ENCODE results near the gene PIK3C3. TPM values are rescaled to one million over a fixed set of nuclear protein-coding genes. Genes with fewer than 3 reads are reported as not detected.

Gene PIK3C3
- total RNA-seq, 2 experiments from 2014 or later = 52.6 to 62.1 TPM

DNA sequence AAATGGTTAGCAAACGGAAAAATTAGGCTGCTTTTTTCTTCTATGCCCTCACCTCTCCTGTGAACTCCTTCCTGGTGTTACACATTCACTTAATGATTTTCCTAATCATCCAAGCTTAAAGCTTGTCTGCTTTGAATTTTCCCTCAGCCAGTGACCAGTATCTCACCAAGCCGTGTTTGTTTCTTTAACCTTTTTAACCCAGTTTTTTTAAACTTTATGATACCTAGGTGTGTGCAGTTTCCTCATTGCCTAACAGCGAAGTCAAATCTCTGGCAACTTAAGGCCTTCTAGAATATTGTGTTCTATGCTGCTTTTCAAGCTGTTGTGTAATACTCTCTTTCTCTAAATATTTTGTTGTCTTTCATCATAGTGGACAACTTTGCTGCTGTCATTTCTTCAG, 113.0 kb downstream of the PIK3C3 start:
- ATAC-seq = no peak
- no peak for DNase-seq
- TF ChIP-seq, protein P1, sequence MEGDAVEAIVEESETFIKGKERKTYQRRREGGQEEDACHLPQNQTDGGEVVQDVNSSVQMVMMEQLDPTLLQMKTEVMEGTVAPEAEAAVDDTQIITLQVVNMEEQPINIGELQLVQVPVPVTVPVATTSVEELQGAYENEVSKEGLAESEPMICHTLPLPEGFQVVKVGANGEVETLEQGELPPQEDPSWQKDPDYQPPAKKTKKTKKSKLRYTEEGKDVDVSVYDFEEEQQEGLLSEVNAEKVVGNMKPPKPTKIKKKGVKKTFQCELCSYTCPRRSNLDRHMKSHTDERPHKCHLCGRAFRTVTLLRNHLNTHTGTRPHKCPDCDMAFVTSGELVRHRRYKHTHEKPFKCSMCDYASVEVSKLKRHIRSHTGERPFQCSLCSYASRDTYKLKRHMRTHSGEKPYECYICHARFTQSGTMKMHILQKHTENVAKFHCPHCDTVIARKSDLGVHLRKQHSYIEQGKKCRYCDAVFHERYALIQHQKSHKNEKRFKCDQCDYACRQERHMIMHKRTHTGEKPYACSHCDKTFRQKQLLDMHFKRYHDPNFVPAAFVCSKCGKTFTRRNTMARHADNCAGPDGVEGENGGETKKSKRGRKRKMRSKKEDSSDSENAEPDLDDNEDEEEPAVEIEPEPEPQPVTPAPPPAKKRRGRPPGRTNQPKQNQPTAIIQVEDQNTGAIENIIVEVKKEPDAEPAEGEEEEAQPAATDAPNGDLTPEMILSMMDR (IDR thresholded peaks at IDR 0.05) = no peak
- ChIA-PET POLR2A (no interaction called here), CTCF (interaction anchor here (1.2 to 10.4 kb wide), 4 partner anchors 16 to 51 kb away, joined by 3 to 69 read pairs (median 6); no protein-coding TSS in a partner anchor)
- H3K27me3 Mint-ChIP-seq = no peaks in the 10 kb centered on the region
- H3K36me3 Mint-ChIP-seq (ENCODE audit: low read depth) = peaks cover 43% of the 10 kb centered on the region
- intact Hi-C loops (cut with micrococcal nuclease) = no loop called here
- H3K4me1 Mint-ChIP-seq (ENCODE audit: low read depth) = no peaks in the 10 kb centered on the region
- H3K4me3 Mint-ChIP-seq = no peak overlapping the region
- H3K27ac Mint-ChIP-seq = no peak overlapping the region
- H3K9me3 Mint-ChIP-seq = no peaks in the 10 kb centered on the region

DNA sequence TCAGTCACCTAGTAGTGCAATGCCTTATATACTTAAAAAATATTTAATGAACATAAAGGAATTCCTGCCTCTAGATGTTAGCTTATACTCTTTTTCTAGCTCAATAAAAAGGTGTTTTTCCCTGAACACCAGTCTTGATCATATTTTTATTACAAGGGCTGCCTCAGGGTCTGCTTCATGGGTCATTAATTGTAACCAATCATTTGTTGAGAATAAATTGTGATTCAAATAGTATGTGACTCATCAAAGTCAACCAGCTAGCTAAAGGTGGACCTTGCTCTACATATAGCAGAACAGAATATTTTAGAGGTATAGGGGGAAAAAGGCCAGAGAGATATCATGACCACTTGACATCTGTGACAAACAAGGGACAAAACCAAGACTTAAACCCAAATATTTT, 114.0 kb downstream of the PIK3C3 start:
- ChIA-PET POLR2A (no interaction called here), CTCF (interaction anchor here (1.2 to 10.4 kb wide), 4 partner anchors 17 to 52 kb away, joined by 3 to 69 read pairs (median 6); no protein-coding TSS in a partner anchor)
- Mint-ChIP-seq H3K27me3 (no peaks in the 10 kb centered on the region), H3K9me3 (no peaks in the 10 kb centered on the region), H3K36me3 (ENCODE audit: low read depth) (peaks cover 47% of the 10 kb centered on the region), H3K4me1 (ENCODE audit: low read depth) (no peaks in the 10 kb centered on the region), H3K27ac (no peak overlapping the region), H3K4me3 (no peak overlapping the region)
- no peak for DNase-seq
- intact Hi-C loops (cut with micrococcal nuclease) = no loop called here
- no peak for ATAC-seq
- TF ChIP-seq, protein P1 (IDR thresholded peaks at IDR 0.05) = no peak

DNA sequence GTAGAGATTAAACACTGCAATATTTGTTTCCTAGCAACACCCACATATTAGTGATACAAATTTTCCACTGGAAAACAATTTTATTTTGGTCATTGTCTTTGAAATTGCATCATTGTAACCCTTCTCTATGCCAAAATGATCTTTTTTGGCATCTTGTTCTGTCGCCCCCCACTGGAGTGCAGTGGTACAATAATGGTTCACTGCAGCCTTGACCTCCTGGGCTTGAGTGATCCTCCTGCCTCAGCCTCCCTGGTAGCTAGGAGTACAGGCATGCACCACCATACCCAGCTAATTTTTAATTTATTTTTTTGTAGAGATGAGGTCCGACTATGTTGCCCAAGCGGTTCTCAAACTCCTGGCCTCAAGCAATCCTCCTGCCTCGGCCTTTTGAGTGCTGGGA, 117.4 kb downstream of the PIK3C3 start:
- peak; percentile 7 for DNase-seq

DNA sequence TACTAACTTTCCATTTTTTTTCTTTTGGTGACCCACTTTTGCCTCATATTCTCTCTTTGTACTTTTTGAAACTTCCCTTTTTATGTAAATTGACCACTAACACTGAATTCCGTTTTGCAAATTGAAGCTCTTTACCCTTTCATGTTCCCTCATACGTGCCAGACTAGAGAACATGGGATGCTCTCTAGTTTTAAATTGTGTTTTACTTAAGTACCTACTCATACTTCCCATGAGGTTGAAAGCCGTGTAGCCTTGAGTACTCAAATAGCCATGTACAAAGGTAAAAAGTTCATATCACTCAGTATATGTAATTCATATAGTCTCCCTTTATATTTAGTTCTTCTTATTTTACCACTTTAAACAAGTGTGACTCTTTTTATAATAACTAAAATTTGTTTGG, 119.7 kb downstream of the PIK3C3 start:
- ChIA-PET CTCF (interaction anchor here (1.0 to 10.4 kb wide), 2 partner anchors 22 to 39 kb away, joined by 3 to 69 read pairs; no protein-coding TSS in a partner anchor), POLR2A (no interaction called here)
- Mint-ChIP-seq H3K36me3 (ENCODE audit: low read depth) (peaks cover 47% of the 10 kb centered on the region), H3K9me3 (no peaks in the 10 kb centered on the region), H3K27ac (no peak overlapping the region), H3K4me3 (no peak overlapping the region), H3K27me3 (no peaks in the 10 kb centered on the region), H3K4me1 (ENCODE audit: low read depth) (peaks cover 2% of the 10 kb centered on the region)
- intact Hi-C loops (cut with micrococcal nuclease) = no loop called here
- DNase-seq (no peak), ATAC-seq (no peak)
- TF ChIP-seq, protein P1 (IDR thresholded peaks at IDR 0.05) = no peak

More for the DNA sequence above, 117.4 kb downstream of the PIK3C3 start:
- Mint-ChIP-seq H3K27me3 (no peaks in the 10 kb centered on the region), H3K4me1 (ENCODE audit: low read depth) (peaks cover 2% of the 10 kb centered on the region), H3K27ac (no peak overlapping the region), H3K9me3 (no peaks in the 10 kb centered on the region), H3K36me3 (ENCODE audit: low read depth) (peaks cover 50% of the 10 kb centered on the region), H3K4me3 (no peak overlapping the region)
- intact Hi-C loops (cut with micrococcal nuclease) = no loop called here
- ATAC-seq = no peak
- ChIA-PET CTCF (interaction anchor here (0.7 to 10.4 kb wide), 7 partner anchors 9 to 53 kb away, joined by 3 to 69 read pairs (median 3); no protein-coding TSS in a partner anchor), POLR2A (interaction anchor here (0.9 kb wide), 1 partner anchor 10 kb away, joined by 3 read pairs; no protein-coding TSS in a partner anchor)
- TF ChIP-seq, protein P1 (IDR thresholded peaks at IDR 0.05) = peak; percentile 14

DNA sequence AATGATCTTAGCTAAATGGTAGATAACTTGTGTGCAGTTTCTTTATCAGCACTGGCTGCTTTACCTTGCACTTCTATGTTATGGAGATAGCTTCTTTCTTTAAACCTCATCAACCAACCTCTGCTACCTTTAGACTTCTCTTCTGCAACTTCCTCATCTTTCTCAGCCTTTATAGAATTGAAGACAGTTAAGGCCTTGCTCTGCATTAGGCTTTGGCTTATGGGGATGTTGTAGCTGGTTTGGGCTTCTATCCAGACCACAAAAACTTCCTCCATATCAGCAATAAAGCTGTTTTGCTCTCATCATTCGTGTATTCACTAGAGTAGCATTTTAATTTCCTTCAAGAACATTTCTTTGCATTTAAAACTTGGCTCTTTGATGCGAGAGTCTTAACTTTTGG, 123.7 kb downstream of the PIK3C3 start:
- POLR2A ChIA-PET = no interaction called here
- TF ChIP-seq, protein P1 (IDR thresholded peaks at IDR 0.05) = no peak
- H3K27ac Mint-ChIP-seq = no peak overlapping the region

More for the DNA sequence above, 123.7 kb downstream of the PIK3C3 start:
- CTCF ChIA-PET = interaction anchor here (1.1 to 1.6 kb wide), 3 partner anchors 25 to 50 kb away, joined by 4 to 5 read pairs (median 5); no protein-coding TSS in a partner anchor
- peaks cover 46% of the 10 kb centered on the region for H3K36me3 Mint-ChIP-seq (ENCODE audit: low read depth)
- DNase-seq (no peak), ATAC-seq (no peak)
- intact Hi-C loops (cut with micrococcal nuclease) = no loop called here
- H3K9me3 Mint-ChIP-seq = no peaks in the 10 kb centered on the region
- peaks cover 15% of the 10 kb centered on the region for H3K4me1 Mint-ChIP-seq (ENCODE audit: low read depth)
- H3K4me3 Mint-ChIP-seq = no peak overlapping the region
- no peaks in the 10 kb centered on the region for H3K27me3 Mint-ChIP-seq

All from activated CD8-positive, alpha-beta T cell treated with anti-CD3 and anti-CD28 coated beads for 36 hours (primary cell).